ENCODE data around the gene COPB2. TPM values are rescaled to one million over a fixed set of nuclear protein-coding genes. Genes with fewer than 3 reads are reported as not detected.

The COPB2 gene
- total and polyA plus RNA-seq, 2 donors (not counting 1 experiment from before 2014, with no cell fraction given) = 15.9 to 75.4 TPM

DNA sequence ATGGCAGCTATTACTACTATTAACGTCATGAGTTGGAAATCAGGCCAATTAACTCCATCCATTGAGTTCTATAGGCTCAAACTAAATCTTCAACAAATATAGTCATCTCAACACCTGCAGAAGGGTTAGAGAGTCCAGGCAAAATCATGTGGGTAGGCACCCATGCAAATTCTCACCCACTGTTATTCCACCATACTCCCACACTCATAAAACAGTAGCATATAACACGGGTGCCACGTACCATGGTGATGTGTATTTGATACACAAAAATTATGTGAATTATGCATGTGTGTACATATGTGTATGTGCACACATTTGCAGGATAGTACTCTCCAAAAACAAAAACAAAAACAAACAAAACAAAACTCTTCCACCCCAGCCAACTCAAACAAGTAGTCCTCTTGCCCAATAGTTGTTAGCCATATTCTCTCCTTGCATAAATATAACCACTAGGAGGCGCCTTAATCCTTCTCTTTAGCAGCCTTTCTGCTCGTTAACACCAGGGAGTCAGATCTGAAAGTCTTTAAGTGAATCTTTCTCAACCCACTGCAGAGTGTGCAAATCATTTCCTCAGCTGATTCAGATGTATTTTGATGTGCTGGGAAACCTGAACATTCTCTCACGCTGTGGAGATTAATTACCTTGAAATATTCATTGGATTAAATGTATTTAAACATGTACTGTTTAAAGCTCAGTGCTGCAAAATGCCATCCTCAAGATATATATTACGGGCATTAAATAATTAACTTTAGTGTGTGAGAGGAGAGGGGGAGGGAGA lies 38.0 kb upstream of the COPB2 start:
- 0% methylated on average over 1 of the region's 7 CpGs for WGBS (ENCODE audit: insufficient coverage)
- CTCF ChIA-PET = interaction anchor here (0.6 to 5.6 kb wide), 11 partner anchors 9 to 1764 kb away, joined by 3 to 34 read pairs (median 4); no protein-coding TSS in a partner anchor
- POLR2A ChIA-PET = no interaction called here
- Histone ChIP-seq H3K9me3 (ENCODE audit: control extremely low read depth in 1 of 3, control insufficient read depth in 2 of 3, insufficient read depth in 1 of 3, low read length in 2 of 3) (no peaks in the 10 kb centered on the region), H3K27me3 (replicated peaks in 1 of 4; ENCODE audit: control extremely low read depth in 1 of 4, control insufficient read depth in 3 of 4, insufficient read depth in 4 of 4, low read length in 3 of 4) (no peaks in the 10 kb centered on the region), H2AFZ (ENCODE audit: insufficient read depth, low read depth, low read length, poor library complexity, severe bottlenecking) (no peak overlapping the region), H3K4me2 (replicated peaks; ENCODE audit: low read depth, low read length, poor library complexity, severe bottlenecking) (no peak overlapping the region), H4K20me1 (ENCODE audit: control insufficient read depth, insufficient read depth, low read length, poor library complexity, severe bottlenecking) (no peaks in the 10 kb centered on the region), H3K4me1 (ENCODE audit: control insufficient read depth in 2 of 2, insufficient read depth in 2 of 2, low read length in 2 of 2) (no peaks in the 10 kb centered on the region), H3K79me2 (ENCODE audit: control insufficient read depth, insufficient read depth, low read length) (no peaks in the 10 kb centered on the region), H3K9ac (ENCODE audit: low read length) (no peak overlapping the region), H3K27ac (ENCODE audit: low read length in 2 of 2) (no peak overlapping the region), H3K4me3 (ENCODE audit: control extremely low read depth in 1 of 5, extremely low read depth in 1 of 5, insufficient read depth in 1 of 5, low read depth in 2 of 5, low read length in 4 of 5) (no peak overlapping the region), H3K36me3 (replicated peaks in 1 of 2; ENCODE audit: control extremely low read depth in 1 of 2, control insufficient read depth in 1 of 2, extremely low read depth in 1 of 2, insufficient read depth in 2 of 2, low read length in 1 of 2) (peaks cover 0 to 5% of the 10 kb centered on the region in 2 experiments)
- H3K4me1 Mint-ChIP-seq = no peaks in the 10 kb centered on the region
- H3K27ac Mint-ChIP-seq = no peak overlapping the region
- no peak overlapping the region for H3K4me3 Mint-ChIP-seq
- H3K9me3 Mint-ChIP-seq (ENCODE audit: insufficient read depth) = no peaks in the 10 kb centered on the region
- ATAC-seq (ENCODE audit: low read depth) = no peak
- H3K27me3 Mint-ChIP-seq = no peaks in the 10 kb centered on the region
- DNase-seq = peak; percentile 53
- no peak for TF ChIP-seq EZH2 (IDR thresholded peaks at IDR 0.05; ENCODE audit: borderline replicate concordance, insufficient read depth, low read depth, low read length, poor library complexity, severe bottlenecking)
- TF ChIP-seq, protein P1, sequence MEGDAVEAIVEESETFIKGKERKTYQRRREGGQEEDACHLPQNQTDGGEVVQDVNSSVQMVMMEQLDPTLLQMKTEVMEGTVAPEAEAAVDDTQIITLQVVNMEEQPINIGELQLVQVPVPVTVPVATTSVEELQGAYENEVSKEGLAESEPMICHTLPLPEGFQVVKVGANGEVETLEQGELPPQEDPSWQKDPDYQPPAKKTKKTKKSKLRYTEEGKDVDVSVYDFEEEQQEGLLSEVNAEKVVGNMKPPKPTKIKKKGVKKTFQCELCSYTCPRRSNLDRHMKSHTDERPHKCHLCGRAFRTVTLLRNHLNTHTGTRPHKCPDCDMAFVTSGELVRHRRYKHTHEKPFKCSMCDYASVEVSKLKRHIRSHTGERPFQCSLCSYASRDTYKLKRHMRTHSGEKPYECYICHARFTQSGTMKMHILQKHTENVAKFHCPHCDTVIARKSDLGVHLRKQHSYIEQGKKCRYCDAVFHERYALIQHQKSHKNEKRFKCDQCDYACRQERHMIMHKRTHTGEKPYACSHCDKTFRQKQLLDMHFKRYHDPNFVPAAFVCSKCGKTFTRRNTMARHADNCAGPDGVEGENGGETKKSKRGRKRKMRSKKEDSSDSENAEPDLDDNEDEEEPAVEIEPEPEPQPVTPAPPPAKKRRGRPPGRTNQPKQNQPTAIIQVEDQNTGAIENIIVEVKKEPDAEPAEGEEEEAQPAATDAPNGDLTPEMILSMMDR (IDR thresholded peaks at IDR 0.05) = peak; percentile 76
- intact Hi-C loops (cut with micrococcal nuclease) = no loop called here

DNA sequence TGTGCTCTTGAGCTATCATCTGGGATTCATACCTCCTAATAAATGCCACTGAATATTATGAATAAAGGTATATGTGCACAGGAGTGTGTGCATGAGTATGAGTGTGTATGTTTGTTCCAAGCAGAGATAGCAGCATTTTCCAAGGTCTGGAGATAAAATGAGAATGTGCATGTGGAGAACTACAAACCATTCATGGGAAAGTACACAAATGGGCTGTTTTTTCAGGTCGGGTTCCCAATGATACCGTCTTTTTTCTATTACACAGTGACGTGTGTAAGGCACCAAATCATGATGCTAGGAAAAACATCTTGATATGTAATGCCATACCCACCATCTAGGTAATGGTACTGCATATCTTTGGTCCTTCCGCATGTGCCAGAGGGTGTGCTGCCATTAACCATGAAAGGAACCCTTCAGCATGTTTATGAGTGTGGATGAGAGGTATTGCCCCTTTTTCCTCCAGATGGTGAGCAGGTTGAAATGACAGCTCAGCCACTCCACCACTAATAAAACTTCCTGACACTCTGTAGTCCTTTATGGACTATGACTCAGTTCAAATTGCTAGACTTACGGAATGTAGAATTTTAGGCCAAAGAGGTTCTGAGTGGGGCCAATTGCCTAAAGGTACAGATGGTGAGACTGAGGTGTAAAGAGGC lies 36.4 kb upstream of the COPB2 start:
- H3K27me3 Mint-ChIP-seq = no peaks in the 10 kb centered on the region
- H3K9me3 ChIP-seq (ENCODE audit: control extremely low read depth in 1 of 3, control insufficient read depth in 2 of 3, insufficient read depth in 1 of 3, low read length in 2 of 3) = no peaks in the 10 kb centered on the region
- no peak overlapping the region for H3K4me3 Mint-ChIP-seq

More for the DNA sequence above, 36.4 kb upstream of the COPB2 start:
- Histone ChIP-seq H3K4me3 (ENCODE audit: control extremely low read depth in 1 of 5, extremely low read depth in 1 of 5, insufficient read depth in 1 of 5, low read depth in 2 of 5, low read length in 4 of 5) (no peak overlapping the region), H3K4me2 (replicated peaks; ENCODE audit: low read depth, low read length, poor library complexity, severe bottlenecking) (no peak overlapping the region), H3K9ac (ENCODE audit: low read length) (no peak overlapping the region), H3K79me2 (ENCODE audit: control insufficient read depth, insufficient read depth, low read length) (no peaks in the 10 kb centered on the region), H3K36me3 (replicated peaks in 1 of 2; ENCODE audit: control extremely low read depth in 1 of 2, control insufficient read depth in 1 of 2, extremely low read depth in 1 of 2, insufficient read depth in 2 of 2, low read length in 1 of 2) (peaks cover 2 to 8% of the 10 kb centered on the region in 2 experiments), H3K4me1 (ENCODE audit: control insufficient read depth in 2 of 2, insufficient read depth in 2 of 2, low read length in 2 of 2) (no peaks in the 10 kb centered on the region), H2AFZ (ENCODE audit: insufficient read depth, low read depth, low read length, poor library complexity, severe bottlenecking) (no peak overlapping the region), H4K20me1 (ENCODE audit: control insufficient read depth, insufficient read depth, low read length, poor library complexity, severe bottlenecking) (no peaks in the 10 kb centered on the region), H3K27me3 (replicated peaks in 1 of 4; ENCODE audit: control extremely low read depth in 1 of 4, control insufficient read depth in 3 of 4, insufficient read depth in 4 of 4, low read length in 3 of 4) (no peaks in the 10 kb centered on the region), H3K27ac (ENCODE audit: low read length in 2 of 2) (no peak overlapping the region)
- TF ChIP-seq, protein P1 (IDR thresholded peaks at IDR 0.05) = no peak
- TF ChIP-seq EZH2 (IDR thresholded peaks at IDR 0.05; ENCODE audit: borderline replicate concordance, insufficient read depth, low read depth, low read length, poor library complexity, severe bottlenecking) = no peak
- Mint-ChIP-seq H3K9me3 (ENCODE audit: insufficient read depth) (no peaks in the 10 kb centered on the region), H3K4me1 (no peaks in the 10 kb centered on the region), H3K27ac (no peak overlapping the region)
- intact Hi-C loops (cut with micrococcal nuclease) = no loop called here
- POLR2A ChIA-PET = no interaction called here
- ATAC-seq (ENCODE audit: low read depth) (no peak), DNase-seq (no peak)
- CTCF ChIA-PET = interaction anchor here (0.8 to 5.6 kb wide), 2 partner anchors 1438 to 1766 kb away, joined by 3 to 34 read pairs; no protein-coding TSS in a partner anchor
- WGBS (ENCODE audit: insufficient coverage) = no CpG with 5 or more reads among the region's 5 CpGs

All from B cell (primary cell).